ENCODE data around the gene ANK2.

The ANK2 gene

DNA sequence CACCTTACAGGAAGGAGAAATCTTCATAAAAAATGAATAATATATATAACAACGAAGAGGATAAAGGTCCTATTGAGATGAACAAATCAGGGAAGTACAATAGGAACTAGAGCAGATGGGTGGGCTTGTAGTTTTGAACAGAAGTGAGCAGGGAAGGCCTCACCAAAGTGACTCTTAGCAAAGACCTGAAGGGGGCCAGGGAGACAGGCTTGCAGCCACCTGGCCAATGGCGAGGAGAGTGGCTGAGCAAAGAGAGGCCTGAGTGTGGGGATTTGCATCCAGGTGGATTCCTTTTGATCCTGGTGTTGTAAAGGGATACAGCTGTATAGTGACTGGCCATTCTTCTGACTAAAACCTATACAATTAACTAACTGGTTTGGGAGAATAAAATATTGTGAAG lies 358.0 kb downstream of the ANK2 start:
- no peak for DNase-seq

DNA sequence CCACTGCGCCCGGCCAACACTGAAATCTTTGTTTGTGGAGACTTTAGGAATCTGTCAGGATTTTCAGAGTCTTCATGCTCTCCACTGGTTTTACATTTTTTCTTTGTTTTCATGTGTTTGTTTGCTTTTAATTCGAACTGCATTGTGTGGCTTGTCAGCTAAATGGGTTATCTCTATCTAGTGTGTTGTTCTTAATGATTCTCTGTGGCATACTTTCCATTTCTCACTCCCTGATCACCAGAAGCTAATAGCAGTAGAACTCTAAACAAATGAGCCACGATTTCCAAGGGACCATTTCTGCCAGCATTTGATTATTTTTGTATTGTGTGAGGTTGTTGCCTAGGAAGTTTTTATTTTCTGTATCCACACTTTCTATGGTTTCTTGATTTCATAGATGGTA lies 359.7 kb downstream of the ANK2 start:
- DNase-seq = no peak

DNA sequence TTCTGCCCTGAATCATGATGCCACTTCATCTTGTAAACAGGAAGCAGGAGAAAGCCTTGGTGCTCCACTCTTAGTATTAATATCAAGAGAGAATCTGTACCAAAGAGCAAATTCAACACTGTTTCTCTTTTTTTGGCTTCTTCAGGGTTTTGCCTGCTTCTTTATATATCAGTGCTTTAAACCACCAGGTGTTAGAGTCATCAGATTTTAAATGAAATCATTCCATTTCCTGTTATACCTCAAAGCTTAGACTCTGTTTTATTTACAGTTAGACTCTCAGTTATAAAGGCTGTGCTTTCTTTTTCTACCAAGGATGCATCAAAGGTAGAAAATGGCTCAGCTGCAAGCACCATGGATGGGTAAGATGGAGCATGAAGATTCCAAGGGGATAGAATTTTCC lies 361.2 kb downstream of the ANK2 start:
- DNase-seq = no peak

DNA sequence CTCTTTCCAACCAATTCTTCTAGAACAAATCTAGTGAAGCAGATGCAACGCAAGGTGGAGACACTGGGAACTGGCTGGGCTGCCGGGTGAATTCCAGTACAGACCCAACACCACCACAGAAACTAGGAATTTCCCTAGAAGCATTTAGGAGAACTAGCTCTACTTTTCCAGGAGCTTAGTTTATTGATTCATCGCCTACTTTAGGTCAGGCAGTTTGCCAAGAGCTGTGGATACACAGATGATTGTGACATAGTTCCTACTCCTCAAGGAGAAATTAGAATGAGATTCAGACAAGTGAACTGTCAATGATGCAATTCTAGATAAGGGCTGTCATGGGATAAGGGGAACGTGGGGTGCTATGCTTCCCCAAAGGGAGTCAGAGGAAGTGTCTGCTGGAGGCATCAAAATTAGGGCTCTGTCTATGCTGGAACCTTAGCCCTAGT lies 362.1 kb downstream of the ANK2 start:
- DNase-seq = no peak

- no peak for DNase-seq
Measured at GRCh38 chr4:113419631-113420030, 370.2 kb downstream of the ANK2 start.

DNA sequence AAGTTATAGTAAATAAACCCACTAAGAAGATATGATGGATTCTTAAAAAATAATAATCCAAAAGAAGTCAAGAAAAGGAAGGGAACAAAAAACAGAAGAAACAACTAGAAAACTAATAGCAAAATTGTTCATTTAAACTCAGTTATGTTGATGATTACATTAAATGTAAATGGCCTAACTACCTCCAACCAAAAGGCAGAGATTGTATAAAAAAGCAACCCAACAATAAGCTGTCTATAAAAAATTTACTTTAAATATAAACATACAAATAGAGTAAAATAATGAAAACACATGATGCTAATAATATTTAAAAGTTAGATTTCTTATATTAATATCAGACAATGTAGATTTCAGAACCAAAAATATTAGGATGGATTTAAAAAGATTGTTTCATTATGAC lies 371.5 kb downstream of the ANK2 start:
- DNase-seq = no peak

DNA sequence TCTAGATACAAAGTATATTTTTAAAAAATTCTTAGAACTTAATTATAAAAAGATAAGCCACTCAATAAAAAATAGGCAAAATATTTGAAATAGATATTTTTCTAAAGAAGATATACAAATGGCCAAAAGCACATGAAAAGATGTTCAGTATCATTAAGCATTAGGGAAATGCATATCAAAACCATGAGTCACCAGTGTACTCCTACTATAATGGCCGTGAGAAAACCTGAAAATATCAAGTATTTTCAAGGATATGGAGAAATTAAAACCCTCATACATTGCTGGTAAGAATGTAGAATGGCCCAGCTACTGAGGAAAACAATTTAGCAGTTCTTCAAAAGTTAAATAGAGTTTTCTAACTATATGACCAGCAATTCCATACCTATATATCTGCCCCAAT lies 374.2 kb downstream of the ANK2 start:
- no peak for DNase-seq

- no peak for DNase-seq
Measured at GRCh38 chr4:113433116-113433515, 383.7 kb downstream of the ANK2 start.

Data from CD4-positive, alpha-beta T cell treated with Interleukin-17A for 1 hour (primary cell).